HG02840 (cell line): ENCODE measurements around the gene CORO7.

ENCODE experiments used
- ATAC-seq: cut with Tn5 transposase; IDR thresholded peaks from one replicate; pipeline ENCODE4 v1.9.1; 2021; ENCODE audit warnings: mild to moderate bottlenecking, moderate library complexity, moderate number of reproducible peaks; ENCODE audit not compliant: unreplicated experiment, low FRiP score

Gene CORO7

DNA sequence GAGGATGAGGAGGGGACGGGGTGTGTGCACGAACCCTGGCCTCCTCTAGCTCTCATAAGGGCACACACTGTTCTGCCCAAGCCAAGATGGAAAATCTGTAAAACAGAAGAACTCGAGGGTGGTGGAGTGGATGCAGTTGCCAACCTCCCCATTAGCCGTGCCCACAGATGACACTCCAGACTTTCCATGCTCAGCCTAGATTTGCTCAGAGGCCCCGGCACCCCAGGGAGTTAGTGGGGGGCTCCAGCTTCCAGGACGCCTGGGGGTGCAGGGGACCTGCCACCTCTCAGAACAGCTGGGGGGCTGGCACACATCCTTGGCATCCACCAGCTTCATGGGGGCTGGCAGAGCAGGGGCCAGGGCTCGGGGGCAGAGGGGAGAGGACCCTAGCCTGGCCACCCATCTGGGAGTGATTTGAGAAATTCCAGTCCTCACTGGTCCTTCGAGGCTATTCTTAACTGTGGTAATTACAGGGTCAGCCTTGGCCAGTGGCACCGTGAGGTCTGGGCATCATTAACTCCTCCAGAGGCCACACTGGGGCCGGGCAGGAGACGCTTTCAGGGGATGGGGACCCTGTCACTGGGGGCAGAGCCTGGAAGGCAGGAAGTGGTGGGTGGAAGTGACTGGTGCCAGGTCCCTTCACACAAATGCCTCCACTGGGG is 30.5 kb downstream of the CORO7 start:
- no peak for ATAC-seq

DNA sequence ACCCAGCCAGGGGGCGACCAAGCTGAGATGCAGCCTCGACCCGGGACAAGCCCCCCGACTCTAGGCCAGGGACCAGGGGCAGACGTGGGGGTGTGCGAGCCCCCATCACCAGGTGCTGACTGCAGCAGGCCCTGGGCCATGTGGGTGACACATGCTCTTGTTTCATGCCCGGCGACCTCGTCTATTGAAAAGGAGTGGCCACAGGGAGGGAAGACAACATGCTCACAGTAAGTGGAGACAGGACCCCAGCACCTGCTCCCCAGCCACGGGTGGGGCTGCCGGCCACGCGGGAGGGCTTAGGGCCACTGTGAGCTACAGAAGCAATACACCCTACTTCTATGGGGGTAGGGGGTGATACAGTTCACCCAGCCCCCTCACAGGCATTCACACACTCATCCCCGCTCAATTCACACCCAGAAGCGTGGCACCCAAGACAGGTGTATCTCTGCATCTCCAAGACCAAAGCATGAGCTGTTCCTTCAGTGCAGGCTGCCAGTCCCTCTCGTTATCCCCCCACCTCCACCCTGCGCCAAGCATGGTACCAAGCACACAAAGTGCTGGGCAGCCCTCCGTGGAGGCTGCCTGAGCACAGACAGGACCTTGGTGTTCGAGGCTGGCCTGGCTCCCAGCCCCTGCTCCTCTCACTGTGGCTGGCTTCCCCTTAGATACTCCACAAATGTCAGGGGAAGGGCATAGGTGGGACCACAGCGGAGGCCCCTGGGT is 31.2 kb downstream of the CORO7 start:
- no peak for ATAC-seq

DNA sequence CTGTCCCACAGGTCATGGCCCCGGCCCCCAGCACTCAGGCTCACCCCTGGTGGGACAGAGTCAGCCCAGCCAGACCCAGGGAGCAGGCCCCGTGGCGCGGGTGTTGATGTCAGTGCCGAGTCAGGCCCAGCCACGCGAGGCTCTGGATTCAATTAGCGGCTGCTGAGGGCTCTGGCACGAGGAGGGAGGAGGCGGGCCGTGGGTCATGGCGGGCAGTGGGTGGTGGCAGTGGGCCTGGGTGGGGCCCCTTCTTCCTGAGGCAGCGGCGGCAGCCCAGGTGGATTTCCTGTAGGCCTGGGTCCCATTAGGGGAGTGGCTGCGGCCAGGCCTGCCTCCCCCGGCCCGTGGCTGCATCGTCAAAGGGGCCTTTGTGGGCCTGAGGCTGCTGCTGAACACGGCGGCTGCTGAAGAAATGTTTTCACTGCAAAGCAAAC is 31.9 kb downstream of the CORO7 start:
- no peak for ATAC-seq

DNA sequence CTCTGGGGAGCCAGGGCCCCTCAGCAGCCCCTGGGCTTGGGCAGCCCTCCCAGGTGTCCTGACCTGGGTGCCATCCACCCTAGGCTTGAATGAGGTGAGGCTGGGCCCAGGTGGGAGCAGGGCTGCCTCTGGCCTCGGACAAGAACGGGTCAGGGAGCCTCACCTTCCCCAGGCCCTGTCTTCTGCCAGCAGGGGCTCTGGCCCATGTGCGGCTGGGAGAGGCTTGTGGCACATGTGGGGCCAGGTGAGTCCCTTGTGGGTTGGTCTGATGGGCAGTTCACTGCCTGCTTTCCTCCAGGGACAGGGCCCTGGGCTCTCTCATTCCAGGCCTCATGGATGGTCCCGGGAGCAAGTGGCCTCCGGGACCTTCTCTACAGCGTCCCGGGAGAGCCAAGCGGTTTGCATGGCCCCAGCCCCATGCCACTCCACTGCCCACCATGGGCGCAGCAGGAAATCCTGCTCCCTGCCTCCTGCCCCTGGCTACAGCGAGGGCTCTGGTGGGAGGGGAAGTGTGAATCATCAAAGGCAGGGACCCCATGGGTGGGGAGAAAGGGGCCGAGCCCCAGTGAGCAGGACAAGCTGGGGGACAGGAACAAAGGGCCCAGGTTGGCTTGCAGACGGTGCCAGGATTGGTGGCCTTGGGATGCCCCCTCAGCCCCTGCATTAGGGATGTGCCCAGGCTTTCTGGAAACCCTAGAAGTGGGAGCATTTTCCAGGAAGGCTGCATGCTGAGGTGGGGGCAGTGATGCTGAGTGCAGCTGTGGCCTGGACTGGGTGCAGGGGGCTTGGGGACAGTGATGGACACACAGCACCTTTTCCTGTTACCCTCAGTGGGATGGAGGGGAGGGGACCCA is 32.6 kb downstream of the CORO7 start:
- ATAC-seq: no peak

DNA sequence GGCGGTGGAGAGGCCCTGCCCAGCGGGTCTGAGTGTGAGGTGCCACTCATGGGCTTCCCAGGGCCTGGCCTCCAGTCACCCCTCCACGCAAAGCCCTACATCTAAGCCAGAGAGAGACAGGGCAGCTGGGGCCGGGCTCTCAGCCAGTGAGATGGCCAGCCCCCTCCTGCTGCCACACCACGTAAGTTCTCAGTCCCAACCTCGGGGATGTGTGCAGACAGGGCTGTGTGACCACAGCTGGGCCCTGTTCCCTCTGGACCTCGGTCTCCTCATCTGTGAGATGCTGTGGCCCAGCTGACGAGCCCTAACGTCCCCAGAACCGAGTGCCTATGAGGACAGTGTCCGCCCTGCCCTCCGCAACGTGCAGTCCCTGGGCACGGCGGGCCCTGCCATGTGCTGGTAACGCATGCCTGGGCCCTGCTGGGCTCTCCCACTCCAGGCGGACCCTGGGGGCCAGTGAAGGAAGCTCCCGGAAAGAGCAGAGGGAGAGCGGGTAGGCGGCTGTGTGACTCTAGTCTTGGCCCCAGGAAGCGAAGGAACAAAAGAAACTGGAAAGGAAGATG is 33.5 kb downstream of the CORO7 start:
- ATAC-seq: no peak

DNA sequence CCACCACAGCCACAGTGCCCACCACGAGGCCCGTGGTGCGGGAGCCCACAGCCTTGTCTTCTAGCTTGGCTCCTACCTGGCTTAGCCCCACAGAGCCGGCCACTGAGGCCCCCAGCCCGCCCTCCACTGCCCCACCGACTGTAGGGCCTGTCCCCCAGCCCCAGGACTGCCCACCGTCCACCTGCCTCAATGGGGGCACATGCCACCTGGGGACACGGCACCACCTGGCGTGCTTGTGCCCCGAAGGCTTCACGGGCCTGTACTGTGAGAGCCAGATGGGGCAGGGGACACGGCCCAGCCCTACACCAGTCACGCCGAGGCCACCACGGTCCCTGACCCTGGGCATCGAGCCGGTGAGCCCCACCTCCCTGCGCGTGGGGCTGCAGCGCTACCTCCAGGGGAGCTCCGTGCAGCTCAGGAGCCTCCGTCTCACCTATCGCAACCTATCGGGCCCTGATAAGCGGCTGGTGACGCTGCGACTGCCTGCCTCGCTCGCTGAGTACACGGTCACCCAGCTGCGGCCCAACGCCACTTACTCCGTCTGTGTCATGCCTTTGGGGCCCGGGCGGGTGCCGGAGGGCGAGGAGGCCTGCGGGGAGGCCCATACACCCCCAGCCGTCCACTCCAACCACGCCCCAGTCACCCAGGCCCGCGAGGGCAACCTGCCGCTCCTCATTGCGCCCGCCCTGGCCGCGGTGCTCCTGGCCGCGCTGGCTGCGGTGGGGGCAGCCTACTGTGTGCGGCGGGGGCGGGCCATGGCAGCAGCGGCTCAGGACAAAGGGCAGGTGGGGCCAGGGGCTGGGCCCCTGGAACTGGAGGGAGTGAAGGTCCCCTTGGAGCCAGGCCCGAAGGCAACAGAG is 34.2 kb downstream of the CORO7 start:
- no peak for ATAC-seq

DNA sequence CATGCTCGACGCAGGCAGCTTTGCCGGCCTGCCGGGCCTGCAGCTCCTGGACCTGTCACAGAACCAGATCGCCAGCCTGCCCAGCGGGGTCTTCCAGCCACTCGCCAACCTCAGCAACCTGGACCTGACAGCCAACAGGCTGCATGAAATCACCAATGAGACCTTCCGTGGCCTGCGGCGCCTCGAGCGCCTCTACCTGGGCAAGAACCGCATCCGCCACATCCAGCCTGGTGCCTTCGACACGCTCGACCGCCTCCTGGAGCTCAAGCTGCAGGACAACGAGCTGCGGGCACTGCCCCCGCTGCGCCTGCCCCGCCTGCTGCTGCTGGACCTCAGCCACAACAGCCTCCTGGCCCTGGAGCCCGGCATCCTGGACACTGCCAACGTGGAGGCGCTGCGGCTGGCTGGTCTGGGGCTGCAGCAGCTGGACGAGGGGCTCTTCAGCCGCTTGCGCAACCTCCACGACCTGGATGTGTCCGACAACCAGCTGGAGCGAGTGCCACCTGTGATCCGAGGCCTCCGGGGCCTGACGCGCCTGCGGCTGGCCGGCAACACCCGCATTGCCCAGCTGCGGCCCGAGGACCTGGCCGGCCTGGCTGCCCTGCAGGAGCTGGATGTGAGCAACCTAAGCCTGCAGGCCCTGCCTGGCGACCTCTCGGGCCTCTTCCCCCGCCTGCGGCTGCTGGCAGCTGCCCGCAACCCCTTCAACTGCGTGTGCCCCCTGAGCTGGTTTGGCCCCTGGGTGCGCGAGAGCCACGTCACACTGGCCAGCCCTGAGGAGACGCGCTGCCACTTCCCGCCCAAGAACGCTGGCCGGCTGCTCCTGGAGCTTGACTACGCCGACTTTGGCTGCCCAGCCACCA is 35.1 kb downstream of the CORO7 start:
- ATAC-seq: no peak

DNA sequence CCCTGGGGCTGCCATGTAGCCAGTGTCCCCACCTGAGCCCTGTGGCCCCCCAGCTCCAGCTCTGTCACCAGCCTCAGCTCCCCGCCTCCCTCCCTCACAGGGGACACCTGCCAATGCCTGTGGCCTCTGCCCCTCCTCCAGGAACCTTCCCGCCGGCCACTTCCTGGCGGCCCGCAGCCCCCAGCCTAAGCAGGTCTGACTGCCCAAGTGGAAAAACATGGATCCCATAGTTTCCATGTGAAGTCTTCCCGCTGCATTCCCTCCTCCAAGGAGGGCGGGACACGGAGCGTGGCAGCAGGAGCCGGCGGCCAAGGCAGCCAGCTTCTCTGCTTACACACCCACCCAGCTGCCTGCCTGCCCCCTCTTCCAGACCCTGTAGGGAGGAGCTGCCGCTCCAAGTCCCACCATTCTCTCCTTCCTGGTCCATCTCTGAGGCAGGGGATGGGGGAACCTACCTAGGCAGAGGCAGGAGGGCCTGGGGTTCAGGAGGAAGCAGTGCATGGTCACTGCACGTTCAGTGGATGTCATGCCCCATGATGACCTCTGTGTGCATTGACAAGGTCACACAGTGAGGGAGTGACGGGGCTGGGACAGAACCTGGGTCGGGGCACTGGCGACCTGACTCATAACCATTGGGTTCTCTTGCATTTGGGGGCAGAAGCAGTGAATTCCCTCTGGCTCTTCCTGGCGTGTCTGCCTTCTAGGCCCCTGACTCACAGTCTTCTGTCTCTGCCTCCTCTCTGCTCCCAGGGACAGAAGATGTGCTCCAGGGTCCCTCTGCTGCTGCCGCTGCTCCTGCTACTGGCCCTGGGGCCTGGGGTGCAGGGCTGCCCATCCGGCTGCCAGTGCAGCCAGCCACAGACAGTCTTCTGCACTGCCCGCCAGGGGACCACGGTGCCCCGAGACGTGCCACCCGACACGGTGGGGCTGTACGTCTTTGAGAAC is 36.0 kb downstream of the CORO7 start:
- no peak for ATAC-seq

DNA sequence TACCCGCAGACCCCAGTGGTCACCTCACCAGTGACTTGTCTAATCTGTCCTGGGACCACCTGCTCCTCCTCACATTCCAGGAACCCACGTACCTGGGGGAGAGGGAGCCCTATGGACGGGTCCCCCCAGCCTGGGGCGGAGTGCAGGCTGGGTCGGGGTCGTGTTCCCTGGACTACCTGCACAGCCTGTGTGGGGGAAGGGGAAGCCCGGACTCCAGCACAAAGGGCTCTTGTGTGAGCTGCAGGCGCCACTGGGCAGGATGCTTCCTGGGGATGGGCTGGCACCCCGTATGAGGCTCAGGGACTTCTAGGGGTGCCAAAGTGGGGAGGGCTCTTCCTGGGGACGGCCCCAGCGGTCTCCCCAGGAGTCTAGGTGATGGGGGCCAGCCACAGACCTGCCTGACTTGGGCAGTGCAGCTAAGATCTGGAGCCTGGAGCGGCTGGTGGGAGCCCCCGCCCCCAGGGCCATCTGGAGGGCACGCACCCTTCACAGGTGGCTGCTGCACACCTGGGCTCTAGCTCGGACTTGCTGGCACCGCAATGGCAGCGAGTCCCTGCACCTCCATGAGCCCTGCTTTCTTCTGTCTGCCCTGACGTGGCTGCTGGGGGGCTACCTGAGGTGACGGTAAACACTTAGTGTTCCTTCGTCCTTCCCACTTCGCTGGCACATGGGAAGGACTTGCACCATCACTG is 37.3 kb downstream of the CORO7 start:
- no peak for ATAC-seq

DNA sequence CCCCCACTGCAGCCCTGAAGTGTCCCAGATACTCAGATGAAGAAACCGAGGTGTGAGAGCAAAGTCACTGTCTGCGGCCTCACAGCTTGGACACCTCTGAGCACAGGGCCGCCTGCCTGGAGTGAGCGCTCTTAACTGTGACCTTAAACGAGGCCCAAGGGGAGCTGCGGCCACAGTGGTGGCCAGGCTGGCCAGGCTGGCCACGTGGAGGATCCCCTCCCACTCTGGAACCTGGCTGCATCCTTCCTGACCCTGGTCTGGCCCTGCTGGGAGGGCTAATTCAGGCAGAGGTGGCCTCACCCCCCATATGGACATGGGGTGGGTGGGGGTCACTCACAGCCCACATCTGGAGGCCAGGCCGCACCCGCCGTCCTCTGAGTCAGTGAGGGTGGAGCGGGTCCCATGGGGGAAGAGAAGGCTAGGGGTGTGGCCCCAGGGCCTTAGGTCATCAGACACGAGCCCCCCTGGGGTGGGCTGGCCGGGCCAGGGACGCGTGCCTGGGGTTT is 38.2 kb downstream of the CORO7 start:
- no peak for ATAC-seq

DNA sequence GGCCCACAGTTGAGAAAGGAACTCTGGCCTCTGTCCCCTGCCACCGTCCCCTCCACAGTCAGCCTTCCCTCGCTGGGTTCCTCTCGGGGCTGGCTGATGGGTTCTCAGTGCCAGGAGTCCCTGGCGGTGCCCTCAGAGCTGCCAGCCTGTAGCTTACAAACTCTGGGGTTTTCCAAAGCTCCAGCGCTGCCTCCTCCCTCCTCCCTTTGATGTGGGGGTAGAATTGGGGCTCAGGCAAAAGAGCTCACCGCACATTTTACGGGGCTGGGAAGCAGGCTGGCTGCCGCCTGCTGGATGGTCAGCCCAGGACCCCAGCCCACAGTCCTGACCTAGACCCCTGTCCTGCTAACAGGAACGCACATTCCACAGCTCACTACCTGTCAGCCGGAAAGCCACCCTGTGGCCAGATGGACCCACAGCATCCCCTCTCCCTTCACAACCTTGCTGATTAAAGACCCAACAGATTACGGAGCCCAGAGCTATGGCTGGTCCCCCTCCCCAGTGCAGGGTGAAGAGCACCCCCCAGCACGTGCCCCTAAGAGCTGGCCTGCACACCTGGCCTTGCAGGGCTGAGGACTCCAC is 38.7 kb downstream of the CORO7 start:
- no peak for ATAC-seq

DNA sequence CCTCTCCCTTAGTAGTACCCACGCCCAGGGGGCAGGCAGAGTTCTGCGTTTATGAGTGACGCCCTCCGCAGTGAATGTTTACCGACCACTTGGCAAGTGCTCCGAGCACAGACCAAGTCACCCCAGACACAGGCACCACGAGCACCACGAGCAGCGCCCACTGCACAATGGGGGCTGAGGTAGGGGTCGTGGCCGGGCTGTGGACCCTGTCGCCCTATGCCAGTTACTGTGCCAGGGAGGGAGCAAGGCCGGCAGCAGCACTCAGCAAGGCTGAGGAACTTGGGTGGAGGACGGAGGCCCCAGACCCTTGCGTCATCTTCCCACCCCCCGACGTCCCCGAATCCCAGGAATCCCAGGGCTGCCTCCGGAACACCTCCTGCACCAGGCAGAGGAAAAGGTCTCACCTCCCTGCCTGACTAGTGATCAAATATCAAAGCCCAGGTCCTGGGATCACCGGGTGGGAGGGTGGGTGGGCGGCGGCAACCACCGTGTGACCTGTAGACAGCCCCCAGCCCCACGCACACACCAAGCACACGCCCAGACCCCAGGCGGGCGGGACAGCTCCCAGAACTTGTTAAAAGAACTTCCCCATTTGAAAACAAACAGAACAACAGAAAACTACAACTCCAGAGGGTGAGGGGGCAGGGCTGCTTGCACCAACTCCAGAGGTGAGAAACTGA is 39.4 kb downstream of the CORO7 start:
- ATAC-seq: no peak

DNA sequence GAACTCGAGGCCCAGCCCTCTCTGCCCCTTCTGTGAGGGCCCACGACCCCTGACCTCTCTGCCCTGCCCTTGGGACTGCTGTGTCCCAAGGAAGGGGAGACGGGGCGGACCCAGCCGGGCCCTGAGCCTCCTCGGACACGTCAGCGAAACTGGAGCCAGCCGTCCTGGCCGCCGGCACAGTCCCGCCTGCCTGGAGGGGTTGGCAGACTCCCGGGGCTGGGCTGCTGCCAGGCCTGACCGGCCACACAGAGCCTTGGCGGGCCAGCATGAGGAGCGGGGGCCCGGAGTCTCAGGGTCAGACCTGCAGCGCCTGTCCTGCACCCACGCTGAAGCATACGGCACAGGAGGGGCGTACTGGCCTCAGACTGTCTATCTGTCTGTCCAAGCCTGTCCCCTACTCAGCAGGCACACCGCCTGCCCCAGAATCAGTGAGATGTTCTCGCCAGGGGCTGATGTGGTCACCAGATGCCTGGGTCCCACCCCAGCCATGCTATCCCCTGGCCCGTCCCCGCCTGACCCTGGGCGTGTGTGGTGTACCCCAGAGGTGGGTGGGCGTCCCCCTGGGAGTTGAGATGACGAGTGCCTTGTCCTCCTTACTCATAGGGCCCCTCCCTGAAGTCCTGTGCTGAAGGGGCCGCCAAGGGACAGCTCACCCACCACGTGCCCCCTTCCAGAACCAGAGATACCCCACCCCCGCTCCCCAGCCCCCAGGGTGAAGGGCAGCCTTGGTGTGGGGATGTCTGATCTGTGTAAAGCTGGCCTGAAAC is 40.1 kb downstream of the CORO7 start:
- no peak for ATAC-seq

DNA sequence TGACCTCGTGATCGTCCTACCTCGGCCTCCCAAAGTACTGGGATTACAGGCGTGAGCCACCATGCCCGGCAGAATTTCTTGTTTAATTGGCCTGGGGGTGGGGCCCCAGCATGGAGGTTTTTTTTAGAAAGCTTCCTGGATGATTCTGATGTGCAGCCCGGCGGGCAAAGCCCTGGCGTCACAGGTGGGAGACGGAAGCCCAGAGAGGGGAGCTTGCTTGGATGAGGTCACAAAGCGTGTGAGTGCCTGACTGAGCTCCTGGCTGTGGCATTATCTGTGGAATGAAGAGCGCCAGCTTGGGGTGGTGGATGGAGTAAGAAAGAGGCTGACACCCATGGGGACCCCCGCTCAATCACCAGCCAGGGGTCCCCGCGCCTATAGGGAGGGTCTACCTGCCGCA is 40.7 kb downstream of the CORO7 start:
- ATAC-seq: no peak

DNA sequence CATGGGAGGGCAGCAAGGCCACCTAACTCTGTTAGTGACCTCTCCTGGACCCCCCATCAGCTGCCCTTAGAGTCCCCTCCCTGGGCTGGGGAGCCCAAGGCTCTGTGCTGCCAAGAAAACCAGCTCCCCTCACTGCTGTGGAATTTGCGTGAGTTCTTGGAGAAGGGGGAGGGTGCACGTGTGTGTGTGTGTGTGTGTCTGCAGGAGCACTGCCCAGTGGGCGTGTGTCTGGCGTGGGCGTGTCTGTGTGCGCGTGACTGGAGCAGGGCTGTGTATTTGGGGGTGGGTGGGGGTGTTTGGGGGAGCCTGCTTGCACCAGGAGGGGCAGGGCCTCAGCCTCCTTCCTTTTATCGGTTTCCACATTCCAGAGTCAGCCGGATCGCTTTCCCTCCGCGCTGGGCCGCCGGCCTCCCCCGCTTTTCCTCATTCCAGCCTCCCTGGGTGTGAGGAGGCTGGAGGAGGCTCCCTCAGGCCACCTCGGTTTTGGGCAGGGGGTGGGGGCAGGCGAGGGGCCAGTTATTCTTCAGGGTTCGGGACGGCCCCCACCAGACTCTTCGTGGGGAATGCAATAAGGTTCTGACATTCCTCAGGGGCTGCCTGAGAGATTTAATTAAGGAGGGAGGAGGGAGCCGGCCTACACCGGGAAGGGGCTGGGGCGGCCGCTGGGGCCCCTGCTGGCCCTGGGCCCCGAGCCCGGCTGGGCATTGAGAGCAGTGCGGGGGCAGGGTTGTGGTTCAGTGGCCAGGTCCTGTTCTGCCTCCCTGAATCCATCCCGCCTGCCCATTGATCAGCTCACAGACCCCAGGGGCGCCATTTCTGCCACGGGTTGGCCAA is 42.3 kb downstream of the CORO7 start:
- no peak for ATAC-seq
